GM12864 (cell line): ENCODE data around the gene ZNF778.
"Not testable (repeated sequence)": the region's sequence is repeated elsewhere in the genome, so short reads cannot be mapped to it uniquely, and the experiment has no call there.

Experiments used
- DNase-seq: peaks from one replicate; pipeline ENCODE4 v3.0.0-alpha.2; 2011; ENCODE audit warnings: low read depth
- H3K4me3 ChIP-seq: 2 replicates; pipeline ENCODE4 v1.5.1; 2011; ENCODE audit warnings: mild to moderate bottlenecking, low read depth, low read length, control low read depth
- TF ChIP-seq, protein P1 (sequence below): IDR thresholded peaks from 2 replicates; pipeline ENCODE4 v1.5.1; 2011; ENCODE audit warnings: low read depth, mild to moderate bottlenecking, moderate library complexity, low read length, control low read depth, inconsistent platforms; ENCODE audit errors: missing control alignments

Gene ZNF778

GRCh38 chr16:89246383-89246902, 28.9 kb downstream of the ZNF778 start:
- no peak for DNase-seq
- TF ChIP-seq, protein P1, sequence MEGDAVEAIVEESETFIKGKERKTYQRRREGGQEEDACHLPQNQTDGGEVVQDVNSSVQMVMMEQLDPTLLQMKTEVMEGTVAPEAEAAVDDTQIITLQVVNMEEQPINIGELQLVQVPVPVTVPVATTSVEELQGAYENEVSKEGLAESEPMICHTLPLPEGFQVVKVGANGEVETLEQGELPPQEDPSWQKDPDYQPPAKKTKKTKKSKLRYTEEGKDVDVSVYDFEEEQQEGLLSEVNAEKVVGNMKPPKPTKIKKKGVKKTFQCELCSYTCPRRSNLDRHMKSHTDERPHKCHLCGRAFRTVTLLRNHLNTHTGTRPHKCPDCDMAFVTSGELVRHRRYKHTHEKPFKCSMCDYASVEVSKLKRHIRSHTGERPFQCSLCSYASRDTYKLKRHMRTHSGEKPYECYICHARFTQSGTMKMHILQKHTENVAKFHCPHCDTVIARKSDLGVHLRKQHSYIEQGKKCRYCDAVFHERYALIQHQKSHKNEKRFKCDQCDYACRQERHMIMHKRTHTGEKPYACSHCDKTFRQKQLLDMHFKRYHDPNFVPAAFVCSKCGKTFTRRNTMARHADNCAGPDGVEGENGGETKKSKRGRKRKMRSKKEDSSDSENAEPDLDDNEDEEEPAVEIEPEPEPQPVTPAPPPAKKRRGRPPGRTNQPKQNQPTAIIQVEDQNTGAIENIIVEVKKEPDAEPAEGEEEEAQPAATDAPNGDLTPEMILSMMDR: no peak
- H3K4me3 ChIP-seq: no peak overlapping the region; the same call in 1 of the 2 replicates

DNA sequence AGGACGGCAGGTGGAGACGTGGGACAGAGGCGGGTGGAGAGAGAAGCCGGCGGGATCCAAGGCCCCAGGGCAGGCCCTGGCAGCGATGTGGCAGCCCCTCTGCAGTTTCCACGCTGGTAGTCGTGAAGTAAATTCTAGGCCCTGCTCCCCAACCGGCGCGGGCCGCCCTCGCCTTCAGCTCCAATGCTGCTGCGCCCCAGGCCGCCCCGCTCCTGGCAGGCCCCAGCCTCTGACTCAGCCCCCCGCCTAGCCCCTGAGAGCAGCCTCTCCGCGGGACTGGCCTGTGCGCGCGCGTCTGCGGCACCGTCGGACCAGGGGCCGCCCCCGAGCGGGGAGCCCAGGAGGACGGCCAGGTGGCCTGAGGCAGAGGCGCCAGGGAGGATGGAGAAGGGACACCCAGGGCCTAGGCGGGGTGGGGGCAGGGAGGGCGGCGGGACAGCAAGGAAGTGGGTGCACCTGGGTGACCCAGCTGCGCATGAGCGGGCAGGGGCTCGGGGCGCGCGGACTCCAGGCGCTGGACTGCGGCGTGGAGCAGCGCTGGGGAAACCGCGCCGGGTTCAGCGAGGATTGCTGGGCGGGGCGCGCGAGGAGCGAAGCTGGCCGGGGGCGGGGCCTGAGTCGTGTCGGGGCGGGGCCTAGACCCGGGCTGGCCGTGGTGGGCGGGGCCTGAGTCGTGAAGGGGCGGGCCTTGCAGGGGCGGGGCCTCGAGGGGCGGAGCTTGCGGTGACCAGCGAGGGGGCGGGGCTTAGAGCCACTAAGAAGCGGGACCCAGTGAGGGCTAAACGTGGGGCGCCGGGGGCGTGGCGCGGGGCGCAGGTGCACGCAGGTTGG, 29.6 kb downstream of the ZNF778 start:
- peak overlapping the region; percentile 28 for H3K4me3 ChIP-seq

DNA sequence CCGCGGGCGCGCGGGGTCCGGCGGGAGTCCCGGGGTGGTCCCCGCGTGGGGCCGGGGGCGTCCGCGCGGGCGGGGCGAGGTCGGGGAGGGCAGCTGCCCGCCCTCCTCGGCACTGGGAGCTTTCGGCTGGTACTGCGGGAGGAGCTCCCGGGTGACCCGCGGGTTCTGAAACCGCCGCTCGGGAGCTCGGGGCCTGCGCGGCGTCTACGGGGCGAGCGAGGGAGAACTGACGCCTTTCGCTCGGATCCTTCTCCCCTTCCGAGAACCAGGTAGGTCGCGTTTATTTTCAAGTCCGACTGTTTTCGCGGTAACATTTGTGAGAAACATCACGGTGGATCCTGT, 30.2 kb downstream of the ZNF778 start:
- not testable (repeated sequence) for H3K4me3 ChIP-seq, DNase-seq

More for the DNA sequence above, 29.6 kb downstream of the ZNF778 start:
- DNase-seq: no peak
- TF ChIP-seq, protein P1: no peak

DNA sequence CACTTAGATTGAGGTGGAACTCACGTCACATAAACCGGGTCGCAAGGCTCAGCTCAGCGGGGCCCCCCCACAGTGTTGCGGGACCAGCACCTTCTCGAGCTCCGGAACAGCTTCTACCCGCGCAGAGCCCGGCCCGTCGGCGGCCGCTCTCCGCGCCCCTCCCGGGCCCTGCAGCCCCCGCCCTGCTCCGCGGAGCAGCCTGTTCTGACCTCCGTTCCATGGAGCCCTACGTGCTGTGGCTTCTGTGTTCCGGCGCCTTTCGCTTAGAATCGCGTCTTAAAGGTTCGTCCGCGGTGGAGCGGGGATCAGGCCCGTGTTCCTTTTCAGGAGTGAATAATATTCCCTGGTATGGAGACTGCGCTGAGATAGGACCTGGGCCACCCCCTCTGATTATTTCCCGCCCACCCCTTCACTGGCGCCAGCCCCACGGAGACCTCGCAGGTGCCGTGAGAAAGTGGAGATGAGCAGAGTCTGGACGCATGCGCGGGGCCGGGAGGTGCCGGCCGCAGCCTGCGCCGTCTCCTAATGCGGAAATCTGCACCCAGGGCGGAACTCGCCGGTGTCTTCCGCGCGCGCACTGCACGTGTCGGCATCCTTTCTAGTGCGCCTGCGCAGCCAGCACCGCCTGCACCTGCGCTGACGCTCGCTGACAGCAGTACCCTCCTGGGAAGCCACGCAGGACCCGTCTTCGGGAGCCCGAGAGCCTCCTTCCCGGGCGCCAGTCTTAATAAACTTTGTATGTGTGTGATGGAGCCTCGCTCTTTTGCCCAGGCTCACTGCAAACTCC, 30.9 kb downstream of the ZNF778 start:
- no peak for DNase-seq
- H3K4me3 ChIP-seq: no peak overlapping the region

DNA sequence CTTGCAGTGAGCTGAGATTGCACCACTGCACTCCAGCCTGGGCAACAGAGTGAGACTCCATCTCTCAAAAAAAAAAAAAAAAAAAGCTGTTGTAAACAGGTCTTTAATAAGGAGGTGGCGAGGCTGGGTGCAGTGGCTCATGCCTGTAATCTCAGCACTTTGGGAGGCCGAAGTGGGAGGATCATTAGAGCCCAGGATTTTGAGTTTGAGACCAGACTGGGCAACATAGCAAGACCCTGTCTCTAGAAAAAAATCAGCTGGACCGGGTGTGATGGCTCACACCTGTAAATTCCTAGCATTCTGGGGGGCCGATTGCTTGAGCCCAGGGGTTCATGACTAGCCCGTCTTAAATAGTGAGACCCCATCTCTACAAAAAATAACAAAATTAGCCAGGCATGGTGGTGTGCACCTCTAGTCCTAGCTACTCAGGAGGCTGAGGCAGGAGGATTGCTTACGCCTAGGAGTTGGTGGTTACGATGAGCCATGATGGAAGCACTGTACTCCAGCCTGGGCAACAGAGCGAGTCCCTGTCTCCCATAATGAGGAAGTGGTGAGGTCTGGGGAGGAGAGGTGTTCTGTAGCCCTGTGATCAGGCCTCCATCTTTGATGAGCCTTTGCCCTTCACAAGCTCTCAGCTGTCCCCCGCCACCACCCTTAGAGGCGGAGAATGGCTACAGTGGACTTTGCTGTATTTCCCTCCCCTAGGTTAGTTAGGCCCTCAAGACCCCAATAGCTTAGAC, 36.2 kb downstream of the ZNF778 start:
- TF ChIP-seq, protein P1: no peak
- no peak overlapping the region for H3K4me3 ChIP-seq
- DNase-seq: no peak

More for the DNA sequence above, 30.9 kb downstream of the ZNF778 start:
- TF ChIP-seq, protein P1: no peak

DNA sequence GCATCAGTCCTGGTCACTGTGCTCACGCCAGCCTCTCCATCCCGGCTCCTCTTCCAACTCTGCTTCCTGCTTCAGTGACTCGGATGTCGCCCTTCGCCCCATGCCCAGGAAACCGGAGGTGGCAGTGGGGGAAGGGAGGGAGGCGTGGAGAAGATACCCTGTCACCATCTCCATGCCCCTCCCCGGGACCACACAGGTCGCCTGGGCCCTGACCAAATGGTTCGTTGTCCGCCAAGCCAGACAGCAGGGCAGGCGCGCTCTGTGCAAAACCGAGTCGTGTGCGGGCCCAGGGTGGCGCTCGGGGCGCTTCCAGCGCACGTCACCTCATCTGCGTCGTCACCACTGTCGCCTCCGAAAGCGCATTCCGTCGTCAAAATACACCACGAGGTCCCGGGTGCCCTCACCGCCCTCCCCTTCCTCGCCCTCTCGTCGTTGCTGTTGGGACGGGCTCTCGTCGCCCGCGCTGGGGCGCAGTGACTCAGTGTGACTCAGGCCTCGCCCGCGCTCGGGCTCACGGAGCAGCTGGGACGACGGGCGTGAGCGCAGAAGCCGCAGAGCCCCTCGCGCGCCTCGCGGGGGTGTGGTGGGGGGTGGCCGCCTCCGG, 39.2 kb downstream of the ZNF778 start:
- no peak for DNase-seq
- TF ChIP-seq, protein P1: no peak
- no peak overlapping the region for H3K4me3 ChIP-seq
